ENCODE data around the gene MAP4K3. TPM values are rescaled to one million over a fixed set of nuclear protein-coding genes. Genes with fewer than 3 reads are reported as not detected.

MAP4K3 gene
- total RNA-seq, 1 donor from 2014 or later = 11.0 TPM

DNA sequence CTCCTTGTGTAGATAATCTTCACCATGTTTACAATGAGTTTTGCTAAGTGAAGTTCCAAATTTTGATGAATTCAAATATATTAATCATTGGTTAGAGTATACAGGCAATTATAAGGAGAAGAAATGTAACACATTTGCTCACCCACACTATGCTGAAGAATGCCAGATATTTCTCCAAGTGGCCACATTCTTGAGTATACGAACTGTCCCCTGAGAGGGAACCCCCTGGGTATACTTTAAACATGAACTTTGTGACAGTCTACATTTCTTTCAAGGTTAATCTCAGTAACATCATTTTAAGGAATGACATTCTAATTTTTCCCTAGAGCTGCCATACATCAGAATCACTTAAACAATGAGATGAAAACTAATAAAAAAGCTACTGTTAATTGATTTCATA is 153.5 kb downstream of the MAP4K3 start:
- peaks cover 2% of the 10 kb centered on the region for H3K4me1 Mint-ChIP-seq
- no peak for ATAC-seq (ENCODE audit: low read depth)
- H3K4me3 Mint-ChIP-seq = no peak overlapping the region
- H3K36me3 Mint-ChIP-seq (ENCODE audit: low read depth) = peaks cover 9% of the 10 kb centered on the region
- intact Hi-C loops (cut with micrococcal nuclease) = no loop called here
- H3K27me3 Mint-ChIP-seq = no peaks in the 10 kb centered on the region
- POLR2A ChIA-PET = no interaction called here
- DNase-seq = no peak
- no peak overlapping the region for H3K27ac Mint-ChIP-seq
- TF ChIP-seq, protein P1, sequence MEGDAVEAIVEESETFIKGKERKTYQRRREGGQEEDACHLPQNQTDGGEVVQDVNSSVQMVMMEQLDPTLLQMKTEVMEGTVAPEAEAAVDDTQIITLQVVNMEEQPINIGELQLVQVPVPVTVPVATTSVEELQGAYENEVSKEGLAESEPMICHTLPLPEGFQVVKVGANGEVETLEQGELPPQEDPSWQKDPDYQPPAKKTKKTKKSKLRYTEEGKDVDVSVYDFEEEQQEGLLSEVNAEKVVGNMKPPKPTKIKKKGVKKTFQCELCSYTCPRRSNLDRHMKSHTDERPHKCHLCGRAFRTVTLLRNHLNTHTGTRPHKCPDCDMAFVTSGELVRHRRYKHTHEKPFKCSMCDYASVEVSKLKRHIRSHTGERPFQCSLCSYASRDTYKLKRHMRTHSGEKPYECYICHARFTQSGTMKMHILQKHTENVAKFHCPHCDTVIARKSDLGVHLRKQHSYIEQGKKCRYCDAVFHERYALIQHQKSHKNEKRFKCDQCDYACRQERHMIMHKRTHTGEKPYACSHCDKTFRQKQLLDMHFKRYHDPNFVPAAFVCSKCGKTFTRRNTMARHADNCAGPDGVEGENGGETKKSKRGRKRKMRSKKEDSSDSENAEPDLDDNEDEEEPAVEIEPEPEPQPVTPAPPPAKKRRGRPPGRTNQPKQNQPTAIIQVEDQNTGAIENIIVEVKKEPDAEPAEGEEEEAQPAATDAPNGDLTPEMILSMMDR (IDR thresholded peaks at IDR 0.05) = no peak
- CTCF ChIA-PET = no interaction called here
- no peaks in the 10 kb centered on the region for H3K9me3 Mint-ChIP-seq

DNA sequence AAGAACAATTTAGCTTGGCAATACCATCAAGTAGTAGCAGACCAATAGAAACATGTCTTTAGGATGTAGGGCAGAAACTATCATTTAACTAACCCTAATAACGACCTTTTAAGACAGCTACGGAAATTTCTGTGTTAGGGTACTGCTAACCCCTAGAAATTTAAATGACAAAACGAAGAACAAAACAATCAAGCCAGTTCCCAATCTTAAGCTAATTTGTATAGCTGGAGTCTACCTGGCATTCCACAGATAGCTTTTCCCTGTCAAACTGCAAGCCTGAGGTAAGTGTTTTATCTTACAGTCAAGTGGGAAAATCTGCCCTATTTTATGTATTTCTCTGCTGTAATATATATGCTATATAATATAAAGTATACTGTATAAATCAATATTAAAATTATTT is 155.7 kb downstream of the MAP4K3 start:
- CTCF ChIA-PET = no interaction called here
- no peak for DNase-seq
- Mint-ChIP-seq H3K27ac (no peak overlapping the region), H3K36me3 (ENCODE audit: low read depth) (peaks cover 12% of the 10 kb centered on the region), H3K27me3 (no peaks in the 10 kb centered on the region), H3K9me3 (no peaks in the 10 kb centered on the region), H3K4me1 (no peaks in the 10 kb centered on the region), H3K4me3 (no peak overlapping the region)
- intact Hi-C loops (cut with micrococcal nuclease) = no loop called here
- POLR2A ChIA-PET = no interaction called here
- no peak for ATAC-seq (ENCODE audit: low read depth)
- TF ChIP-seq, protein P1 (IDR thresholded peaks at IDR 0.05) = no peak

DNA sequence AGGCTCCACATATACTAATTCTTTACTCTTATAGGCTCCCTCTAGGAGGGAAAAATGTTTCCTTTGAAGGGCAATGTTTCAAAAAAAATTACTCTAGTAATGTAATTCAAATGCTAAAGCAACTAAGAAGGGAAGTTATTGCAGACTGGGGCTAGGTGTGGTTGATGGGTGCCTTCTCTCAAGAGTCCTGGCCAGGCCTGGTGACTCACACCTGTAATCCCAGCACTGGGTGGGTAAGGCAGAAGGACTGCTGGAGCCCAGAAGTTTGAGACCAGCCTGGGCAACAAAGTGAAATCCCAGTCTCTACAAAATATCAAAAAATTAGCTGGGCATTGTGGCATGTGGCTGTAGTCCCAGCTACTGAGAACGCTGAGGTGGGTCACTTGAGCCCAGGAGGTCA is 162.1 kb downstream of the MAP4K3 start:
- ChIA-PET CTCF (no interaction called here), POLR2A (no interaction called here)
- Mint-ChIP-seq H3K27me3 (no peaks in the 10 kb centered on the region), H3K4me1 (no peaks in the 10 kb centered on the region), H3K27ac (no peak overlapping the region), H3K4me3 (no peak overlapping the region), H3K9me3 (no peaks in the 10 kb centered on the region), H3K36me3 (ENCODE audit: low read depth) (peaks cover 17% of the 10 kb centered on the region)
- no peak for DNase-seq
- TF ChIP-seq, protein P1 (IDR thresholded peaks at IDR 0.05) = no peak
- ATAC-seq (ENCODE audit: low read depth) = no peak
- intact Hi-C loops (cut with micrococcal nuclease) = no loop called here

DNA sequence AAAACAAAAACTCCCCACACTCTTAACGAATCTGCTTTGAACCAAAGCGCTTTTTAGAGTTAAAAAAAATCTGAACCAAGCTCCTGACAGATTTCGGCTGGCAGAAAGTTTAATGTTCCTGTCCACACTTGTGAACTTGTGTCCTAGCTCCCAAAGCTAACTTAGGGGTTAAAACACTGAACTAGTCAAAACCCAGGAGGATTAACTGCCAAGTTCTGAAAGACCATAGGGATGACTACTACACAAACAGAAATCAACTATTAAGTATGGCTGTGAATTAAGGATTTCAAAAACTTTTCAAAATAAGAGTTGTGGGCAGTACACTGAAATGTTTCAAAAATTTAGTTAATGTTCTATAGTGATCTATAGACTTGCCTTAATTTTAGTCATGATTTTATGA is 167.1 kb downstream of the MAP4K3 start:
- Mint-ChIP-seq H3K27ac (no peak overlapping the region), H3K4me1 (peaks cover 18% of the 10 kb centered on the region), H3K4me3 (no peak overlapping the region), H3K27me3 (no peaks in the 10 kb centered on the region), H3K36me3 (ENCODE audit: low read depth) (peaks cover 2% of the 10 kb centered on the region), H3K9me3 (no peaks in the 10 kb centered on the region)
- intact Hi-C loops (cut with micrococcal nuclease) = loop anchor here (5.0 to 10.0 kb wide), 2 partner anchors 107 to 255 kb away; no protein-coding TSS in a partner anchor
- TF ChIP-seq, protein P1 (IDR thresholded peaks at IDR 0.05) = no peak
- ATAC-seq (ENCODE audit: low read depth) (no peak), DNase-seq (no peak)
- ChIA-PET CTCF (interaction anchor here (0.7 to 1.5 kb wide), 2 partner anchors 42 to 460 kb away, joined by 3 read pairs; no protein-coding TSS in a partner anchor), POLR2A (no interaction called here)

DNA sequence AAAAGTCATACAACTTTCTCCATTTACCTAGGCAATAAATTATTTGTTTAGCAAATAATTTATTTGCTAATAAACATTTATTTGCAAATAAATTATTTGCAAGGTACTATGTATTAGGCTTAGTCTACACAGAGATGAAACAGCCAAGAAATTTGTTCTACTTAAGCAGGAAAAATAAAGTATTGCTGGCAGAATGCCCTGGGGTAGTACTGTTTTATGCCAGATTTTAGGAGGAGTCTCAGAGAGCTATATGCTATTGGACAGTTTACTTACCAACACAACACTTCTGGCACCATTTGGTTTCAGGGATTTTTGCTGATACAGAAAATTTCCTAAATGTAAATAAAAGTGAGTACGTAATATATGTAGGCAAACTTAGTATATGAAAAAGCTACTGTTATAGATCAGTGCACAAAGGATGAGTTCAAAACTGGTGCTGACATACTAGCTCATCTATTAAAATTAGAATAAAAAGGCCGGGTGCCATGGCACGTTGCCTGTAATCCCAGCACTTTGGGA is 170.1 kb downstream of the MAP4K3 start:
- no peak for DNase-seq
- Mint-ChIP-seq H3K4me3 (no peak overlapping the region), H3K36me3 (ENCODE audit: low read depth) (no peaks in the 10 kb centered on the region), H3K27me3 (no peaks in the 10 kb centered on the region), H3K9me3 (no peaks in the 10 kb centered on the region), H3K4me1 (peaks cover 29% of the 10 kb centered on the region), H3K27ac (no peak overlapping the region)
- TF ChIP-seq, protein P1 (IDR thresholded peaks at IDR 0.05) = no peak
- ATAC-seq (ENCODE audit: low read depth) = no peak
- ChIA-PET POLR2A (no interaction called here), CTCF (no interaction called here)
- intact Hi-C loops (cut with micrococcal nuclease) = loop anchor here (5.0 to 10.0 kb wide), 2 partner anchors 110 to 258 kb away; no protein-coding TSS in a partner anchor

Measured in activated B cell treated with CpG ODN at 0.5 μM for 24 hours (primary cell).